A172 (cell line): ENCODE data around the gene AXIN1. TPM values are rescaled to one million over a fixed set of nuclear protein-coding genes. Genes with fewer than 3 reads are reported as not detected.
"Not testable (repeated sequence)": the region's sequence is repeated elsewhere in the genome, so short reads cannot be mapped to it uniquely, and the experiment has no call there.

Experiments
- DNase-seq: peaks from one replicate; pipeline ENCODE4 v3.0.0-alpha.2; 2015; ENCODE audit warnings: low spot score
- total RNA-seq: library from RNA; depleted of rRNA; stranded (reverse); fragments of >200 nt; shearing (Covaris generic); gene quantifications from 2 replicates; pipeline ENCODE4 v1.2.3, GENCODE V29; 2014

AXIN1 gene
- total RNA-seq, 1 experiment from 2014 or later, result 39.0 TPM

DNA sequence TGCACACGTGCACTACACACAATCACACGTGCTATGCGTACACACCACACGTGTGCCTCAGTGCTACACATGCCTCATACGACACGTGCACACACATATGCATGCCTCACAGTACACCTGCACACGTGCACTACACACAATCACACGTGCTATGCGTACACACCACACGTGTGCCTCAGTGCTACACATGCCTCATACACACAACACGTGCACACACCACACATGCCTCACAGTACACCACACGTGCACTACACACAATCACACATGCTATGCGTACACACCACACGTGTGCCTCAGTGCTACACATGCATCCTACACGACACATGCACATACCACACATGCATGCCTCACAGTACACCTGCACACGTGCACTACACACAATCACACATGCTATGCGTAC is 85.0 kb downstream of the AXIN1 start:
- not testable (repeated sequence) for DNase-seq

DNA sequence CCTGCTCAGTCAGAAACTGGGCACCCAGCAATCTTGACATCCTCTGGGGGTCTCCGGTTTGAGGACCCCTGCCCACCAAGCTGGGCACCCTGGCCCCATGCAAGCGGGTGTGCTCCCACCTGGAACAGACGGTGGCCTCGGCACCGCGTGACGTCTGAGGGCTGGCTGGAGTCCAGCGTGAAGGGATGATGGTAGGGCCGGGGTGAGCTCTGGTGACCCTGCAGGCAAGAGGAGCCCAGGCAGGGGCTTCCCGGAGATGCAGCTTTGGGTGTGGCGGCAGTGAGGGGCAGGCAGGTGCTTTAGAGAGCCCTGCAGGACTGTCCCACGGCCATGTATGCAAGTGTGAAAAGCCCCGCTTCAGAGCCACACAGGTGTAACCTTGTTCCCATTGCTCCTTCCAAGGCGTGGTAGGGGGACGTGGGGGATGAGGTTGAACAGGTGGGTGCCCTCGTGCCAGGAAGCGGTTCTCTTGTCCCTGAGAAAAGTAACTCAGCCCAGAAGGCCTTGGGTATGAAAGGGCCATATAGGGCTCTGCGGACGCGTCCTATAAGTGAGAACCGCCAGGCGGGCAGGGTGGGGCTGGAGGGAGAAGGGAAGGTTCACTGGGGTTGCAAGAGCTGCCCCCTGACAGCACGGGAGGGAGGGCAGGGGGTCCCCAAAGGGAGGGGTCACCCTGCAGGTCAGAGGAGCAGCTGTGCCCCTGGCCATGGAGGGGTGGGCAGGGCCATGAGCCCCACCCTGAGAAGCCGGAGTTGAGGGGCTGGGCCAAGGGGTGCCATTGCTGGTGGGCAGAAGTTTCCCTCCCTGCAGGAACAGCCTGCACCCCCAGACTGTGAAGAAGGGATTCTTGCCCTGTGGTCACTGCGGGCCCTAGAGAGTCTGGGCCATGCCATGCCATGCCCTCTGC is 86.0 kb downstream of the AXIN1 start:
- DNase-seq, result no peak

DNA sequence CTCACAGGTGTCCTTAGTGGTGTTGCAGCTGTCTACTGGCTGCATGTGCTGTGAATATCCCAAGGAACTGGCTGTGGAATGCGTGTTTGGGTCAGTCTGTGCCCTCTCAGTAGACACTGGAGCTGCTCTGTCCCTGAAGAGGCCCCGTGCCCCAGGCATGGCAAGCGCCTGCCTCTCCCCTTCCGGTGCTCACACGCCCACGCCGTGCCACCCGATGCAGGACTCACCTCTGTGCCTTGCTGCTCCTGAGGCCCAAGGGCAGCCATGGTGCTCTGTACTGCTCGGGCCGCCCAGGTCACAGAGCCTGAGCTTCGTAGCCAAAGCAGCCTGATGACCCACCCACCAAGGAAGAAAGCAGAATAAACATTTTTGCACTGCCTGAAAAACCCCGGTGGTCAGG is 86.8 kb downstream of the AXIN1 start:
- no peak for DNase-seq

DNA sequence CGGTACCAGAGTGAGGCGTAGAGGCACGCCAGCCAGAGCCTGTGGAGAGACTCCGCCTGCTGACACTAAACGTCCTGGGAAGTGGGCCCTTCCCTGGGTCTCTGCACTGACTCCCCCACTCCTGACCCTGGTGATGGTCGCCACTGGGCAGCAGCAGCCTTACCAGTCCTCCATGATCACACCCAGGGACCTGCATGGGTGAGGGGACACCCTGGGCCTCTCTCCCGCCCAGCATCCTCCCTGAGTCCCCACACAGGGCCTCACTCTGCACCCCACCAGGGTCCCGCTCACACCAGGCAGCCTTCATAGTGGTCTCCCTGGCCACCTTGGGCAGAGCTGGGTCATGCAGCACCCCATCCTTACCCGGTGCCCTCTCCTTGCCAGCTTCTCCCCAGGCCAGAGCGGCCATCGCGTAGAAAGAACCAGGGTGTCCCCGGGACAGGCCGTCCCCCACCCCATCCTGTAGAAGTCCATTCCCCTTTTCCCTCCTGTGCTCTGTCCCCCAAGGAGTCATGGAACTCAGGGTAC is 87.5 kb downstream of the AXIN1 start:
- DNase-seq, result no peak

DNA sequence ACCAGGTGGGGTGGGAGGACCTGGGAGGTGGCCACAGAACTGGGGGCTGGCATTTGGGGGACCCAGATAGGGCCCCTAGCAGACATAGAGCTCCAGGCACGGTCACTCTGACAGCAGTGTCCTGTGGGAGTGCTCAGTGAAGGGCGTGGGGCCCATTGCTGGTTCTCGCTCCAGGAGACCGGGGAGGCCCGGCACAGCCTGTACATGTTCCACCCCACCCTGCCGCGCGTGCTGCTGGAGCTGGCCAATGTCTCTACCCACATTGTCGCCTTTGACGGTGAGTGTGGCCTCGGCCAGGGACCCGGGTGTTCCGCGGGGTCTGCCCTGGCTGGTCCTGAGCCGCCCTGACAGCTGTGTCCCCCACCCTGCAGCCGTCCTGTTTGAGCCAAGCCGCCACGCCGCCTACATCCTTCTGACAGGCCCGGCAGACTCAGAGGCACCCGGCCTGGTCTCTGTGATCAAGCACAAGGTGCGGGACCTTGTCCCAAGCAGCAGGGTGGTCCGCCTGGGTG is 88.0 kb downstream of the AXIN1 start:
- no peak for DNase-seq

DNA sequence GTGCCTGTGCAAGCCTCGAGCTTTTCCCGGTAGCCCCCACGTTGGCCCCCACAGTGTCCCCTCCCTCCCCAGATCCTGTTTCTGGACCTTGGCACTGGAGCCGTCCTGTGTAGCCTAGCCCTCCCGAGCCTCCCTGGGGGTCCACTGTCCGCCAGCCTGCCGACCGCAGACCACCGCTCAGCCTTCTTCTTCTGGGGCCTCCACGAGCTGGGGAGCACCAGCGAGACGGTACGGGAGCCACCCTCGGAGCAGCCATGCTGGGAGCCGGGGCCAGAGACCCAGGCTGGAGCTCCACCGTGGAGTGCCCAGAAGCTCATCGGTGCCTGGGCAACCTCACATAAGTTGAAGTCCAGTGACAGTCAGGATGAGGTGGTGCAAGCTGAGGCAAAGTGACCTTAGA is 88.6 kb downstream of the AXIN1 start:
- no peak for DNase-seq

DNA sequence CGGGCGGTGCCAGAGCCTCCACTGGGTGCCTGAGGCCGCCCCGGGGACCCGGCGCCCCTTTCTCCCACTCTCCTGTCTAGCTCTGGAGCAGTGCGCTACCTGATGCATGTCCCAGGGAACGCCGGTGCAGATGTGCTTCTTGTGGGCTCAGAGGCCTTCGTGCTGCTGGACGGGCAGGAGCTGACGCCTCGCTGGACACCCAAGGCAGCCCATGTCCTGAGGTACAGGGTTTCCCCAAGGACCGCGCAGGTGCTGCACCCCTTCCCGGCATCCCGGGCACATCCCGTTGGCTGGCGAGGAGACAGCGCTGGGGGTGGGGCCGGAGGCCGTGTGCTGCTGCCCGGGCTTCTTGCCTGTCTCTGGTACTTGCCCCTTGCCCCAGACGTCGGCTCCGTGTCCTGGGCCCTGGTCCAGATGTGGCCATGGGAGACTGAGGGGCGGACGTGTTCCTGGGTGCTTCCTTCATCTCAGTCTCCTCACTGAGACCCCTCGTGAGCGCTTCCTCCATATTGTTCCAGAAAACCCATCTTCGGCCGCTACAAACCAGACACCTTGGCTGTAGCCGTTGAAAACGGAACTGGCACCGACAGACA is 89.2 kb downstream of the AXIN1 start:
- no peak for DNase-seq

DNA sequence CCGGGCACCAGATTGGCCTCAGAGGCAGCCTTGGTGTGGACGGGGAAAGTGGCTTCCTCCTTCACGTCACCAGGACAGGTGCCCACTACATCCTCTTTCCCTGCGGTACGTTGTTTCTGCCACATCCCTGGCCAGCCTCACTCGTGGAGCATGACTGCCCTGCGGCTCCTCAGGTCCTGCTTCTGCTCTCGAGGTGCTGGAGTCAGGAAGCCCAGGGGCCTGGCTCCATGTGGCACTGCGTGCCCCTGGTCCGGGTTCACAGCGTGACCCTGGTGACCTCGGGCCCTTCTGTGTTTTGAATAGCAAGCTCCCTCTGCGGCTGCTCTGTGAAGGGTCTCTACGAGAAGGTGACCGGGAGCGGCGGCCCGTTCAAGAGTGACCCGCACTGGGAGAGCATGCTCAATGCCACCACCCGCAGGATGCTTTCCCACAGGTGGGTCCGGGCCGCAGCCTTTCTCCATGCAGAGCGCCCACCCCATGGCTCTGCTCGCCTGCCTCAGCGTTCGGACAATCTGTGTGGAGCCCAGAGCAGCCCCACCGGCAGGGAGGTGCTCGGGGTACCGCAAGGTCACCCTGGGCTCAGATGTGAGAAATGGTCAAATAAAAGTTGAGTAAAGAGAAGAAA is 90.3 kb downstream of the AXIN1 start:
- DNase-seq, result no peak

DNA sequence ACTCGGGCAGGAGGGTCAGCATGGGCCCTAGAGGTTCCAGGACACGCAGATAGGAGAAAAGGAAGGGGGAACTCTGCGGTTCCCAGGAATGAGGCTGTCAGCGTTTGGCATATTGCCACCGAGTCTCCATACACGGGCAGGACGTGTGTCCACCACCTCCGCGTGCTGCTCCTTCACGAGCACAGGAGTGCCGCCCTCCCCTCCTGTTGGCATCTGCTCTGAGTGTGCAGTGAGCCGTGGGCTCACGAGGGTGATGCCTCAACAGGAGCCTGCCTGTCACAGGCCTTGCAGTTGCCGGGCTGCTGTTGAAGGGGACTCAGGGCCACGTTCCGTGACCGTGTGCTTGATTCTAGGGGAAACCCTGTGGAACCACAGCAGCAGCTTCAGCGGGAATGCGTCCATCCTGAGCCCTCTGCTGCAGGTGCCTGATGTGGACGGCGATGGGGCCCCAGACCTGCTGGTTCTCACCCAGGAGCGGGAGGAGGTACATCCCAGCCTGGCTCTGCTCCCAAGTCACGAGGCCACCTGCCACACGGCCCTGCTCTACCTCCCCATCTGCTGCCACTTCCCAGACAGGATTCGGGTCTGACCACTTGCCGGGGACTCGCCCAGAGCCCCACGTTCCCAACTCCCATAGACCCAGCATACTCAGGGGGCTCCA is 91.4 kb downstream of the AXIN1 start:
- DNase-seq, result no peak

DNA sequence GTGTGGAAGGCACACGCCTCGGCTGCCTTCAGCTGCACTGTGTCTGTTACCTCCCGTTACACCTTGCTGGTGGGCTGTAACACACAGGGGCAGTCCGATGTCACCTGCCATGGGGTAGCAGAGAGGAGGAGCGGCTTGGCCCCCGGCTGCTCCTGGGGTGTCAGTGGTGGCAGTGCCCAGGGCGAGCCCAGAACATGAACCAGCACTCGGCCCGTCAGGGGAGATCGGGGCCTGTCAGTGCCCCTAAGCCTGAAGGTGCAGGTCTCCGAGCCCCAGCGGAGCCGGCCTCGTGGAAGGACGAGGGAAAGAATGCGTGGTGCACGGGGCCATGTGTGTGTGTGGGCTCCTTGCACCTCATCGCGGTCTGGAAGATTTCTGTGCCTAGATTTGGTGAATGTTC is 92.2 kb downstream of the AXIN1 start:
- no peak for DNase-seq

DNA sequence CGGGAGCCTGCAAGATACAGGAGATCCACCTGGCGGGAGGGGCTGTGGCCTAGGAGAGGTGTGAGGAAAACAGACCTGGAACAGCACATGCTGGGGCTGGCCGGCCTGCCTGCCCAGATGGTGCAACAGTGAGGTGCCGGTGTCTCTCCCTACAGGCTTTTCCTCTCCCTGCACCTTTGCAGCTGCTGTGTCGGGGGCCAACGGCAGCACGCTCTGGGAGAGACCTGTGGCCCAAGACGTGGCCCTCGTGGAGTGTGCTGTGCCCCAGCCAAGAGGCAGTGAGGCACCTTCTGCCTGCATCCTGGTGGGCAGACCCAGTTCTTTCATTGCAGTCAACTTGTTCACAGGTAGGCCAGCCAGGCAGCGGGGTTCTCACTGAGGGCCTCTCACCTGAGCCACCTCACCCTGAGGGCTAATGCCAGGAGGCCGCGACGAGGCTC is 92.7 kb downstream of the AXIN1 start:
- DNase-seq, result no peak

DNA sequence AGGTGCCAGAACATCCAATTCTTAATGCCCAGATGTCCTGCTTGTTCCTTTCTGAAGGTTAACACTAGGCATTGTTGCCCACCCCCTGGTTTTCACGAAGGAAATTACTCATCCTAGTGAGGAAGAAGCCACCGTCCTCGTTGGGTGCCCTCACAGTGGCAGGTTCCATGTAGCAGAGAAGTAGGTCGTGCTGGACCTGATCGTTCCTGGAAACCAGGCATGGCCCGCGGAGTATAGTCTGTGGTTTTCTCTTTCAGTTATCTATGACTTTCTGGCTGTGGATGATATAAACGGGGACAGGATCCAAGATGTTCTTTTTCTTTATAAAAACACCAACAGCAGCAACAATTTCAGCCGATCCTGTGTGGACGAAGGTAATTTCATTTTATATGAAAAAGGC is 93.3 kb downstream of the AXIN1 start:
- no peak for DNase-seq

DNA sequence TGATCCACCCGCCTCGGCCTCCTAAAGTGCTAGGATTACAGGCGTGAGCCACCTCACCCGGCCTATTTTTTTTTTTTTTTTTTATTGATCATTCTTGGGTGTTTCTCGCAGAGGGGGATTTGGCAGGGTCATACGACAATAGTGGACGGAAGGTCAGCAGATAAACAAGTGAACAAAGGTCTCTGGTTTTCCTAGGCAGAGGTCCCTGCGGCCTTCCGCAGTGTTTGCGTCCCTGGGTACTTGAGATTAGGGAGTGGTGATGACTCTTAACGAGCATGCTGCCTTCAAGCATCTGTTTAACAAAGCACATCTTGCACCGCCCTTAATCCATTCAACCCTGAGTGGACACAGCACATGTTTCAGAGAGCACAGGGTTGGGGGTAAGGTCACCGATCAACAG is 94.4 kb downstream of the AXIN1 start:
- DNase-seq, result not testable (repeated sequence)

DNA sequence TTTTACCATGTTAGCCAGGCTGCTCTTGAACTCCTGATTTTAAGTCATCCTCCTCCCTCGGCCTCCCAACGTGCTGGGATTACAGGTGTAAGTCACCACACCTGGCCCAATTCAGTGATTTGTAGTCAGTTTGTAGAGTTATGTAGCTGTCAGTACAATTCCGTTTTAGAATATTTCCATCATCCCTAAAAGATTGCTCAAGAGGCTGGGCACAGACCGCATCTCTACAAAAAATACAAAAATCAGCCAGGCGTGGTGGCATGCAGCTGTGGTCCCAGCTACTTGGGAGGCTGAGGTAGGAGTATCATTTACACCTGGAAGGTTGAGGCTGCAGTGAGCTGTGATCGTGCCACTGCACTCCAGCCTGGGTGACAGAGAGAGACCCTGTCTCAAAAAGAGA is 97.3 kb downstream of the AXIN1 start:
- no peak for DNase-seq

DNA sequence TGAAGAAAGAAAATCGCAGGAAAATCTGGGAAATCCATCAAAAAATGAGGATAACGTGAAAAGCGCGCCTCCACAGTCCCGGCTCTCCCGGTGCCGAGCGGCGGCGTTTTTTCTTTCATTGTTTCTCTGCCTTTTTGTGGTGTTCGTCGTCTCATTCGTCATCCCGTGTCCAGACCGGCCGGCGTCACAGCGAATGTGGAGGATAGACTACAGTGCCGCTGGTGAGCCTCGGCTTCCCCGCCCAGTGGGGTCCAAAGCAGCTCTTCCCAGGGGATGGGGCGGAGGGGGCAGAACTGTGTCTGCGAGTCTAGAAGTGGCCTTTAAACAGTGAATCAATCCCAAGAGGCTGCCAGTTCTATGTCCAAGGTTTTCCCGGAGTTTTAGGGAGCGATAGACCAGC is 98.1 kb downstream of the AXIN1 start:
- DNase-seq, result no peak

DNA sequence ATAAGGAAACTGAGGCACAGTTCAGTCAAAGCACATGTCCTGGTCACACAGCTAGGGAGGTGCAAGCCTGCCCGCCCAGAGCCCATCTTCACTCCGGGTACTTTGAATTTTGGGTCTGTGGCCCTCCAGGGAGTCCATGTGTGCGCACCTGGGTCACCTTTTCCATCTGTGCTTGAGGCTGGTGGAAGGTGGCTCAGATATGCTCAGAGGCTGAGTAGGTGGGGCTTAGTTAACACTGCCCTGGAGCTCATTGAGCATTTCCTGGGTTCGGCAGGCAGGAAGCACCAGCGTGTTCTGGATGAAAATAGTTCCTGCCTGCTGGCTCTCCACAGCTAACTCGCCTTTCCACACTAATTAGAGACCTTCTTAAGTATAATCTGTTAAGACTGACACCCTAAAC is 98.7 kb downstream of the AXIN1 start:
- no peak for DNase-seq

DNA sequence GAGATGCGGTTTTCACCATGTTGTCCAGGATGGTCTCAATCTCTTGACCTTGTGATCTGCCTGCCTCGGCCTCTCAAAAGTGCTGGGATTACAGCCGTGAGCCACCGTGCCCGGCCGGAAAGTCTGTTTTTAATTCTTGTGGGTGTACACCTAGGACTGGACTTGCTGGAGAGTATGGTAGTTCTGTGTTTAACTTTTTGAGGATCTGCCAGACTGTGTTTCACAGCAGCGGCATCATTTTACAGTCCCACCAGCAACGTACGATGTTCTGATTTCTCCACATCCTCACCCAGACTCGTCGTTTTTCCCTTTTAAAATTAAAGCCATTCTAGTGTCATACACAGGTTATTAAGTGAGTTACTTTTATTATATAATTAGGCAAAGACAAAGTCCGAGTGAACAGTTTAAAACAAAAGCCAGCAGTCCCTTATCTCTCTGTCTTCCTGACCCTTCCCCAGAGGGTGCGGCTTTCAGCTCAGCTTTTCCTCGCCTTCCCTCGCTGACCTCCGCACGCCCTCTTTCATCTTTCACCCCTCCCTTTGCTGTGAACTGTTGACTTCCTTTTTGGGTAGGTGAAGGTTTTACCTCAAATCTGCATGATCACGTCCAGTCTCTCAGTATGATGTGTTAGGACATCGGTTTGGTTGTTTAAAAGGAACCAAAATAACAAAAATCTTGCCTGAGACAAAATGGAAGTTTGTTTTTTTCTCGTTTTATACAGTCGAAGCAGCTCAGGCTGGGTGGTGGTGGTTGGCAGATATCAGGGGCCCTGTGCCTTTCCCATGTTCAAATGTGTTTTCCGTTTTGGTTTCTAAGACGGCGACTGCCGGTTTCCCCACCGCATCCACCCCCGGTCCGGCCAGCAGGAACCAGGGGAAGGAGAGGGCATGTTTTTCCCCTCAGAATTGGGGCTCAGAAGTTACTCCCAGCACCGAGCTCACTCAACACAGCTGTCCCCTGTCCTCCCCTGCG is 99.9 kb downstream of the AXIN1 start:
- no peak for DNase-seq

DNA sequence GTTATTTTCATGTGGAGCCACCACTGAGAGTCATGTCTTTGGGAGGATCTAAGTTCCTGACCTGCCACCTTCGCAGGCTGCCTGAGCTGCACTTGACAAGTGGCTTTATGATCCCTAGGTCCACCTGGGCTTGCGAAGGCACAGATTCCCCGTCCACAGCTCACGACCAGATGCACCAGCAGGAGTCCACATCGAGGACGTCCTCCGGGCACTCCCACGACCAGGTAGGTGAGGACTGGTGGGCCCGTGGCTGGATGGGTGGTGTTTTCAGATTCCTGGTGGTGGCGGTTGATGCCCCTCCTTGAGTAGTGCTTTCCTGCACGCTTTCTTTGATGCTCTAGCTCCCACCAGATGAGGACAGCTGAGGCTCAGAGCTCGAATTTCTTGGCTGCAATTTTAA is 103.1 kb downstream of the AXIN1 start:
- DNase-seq, result no peak

DNA sequence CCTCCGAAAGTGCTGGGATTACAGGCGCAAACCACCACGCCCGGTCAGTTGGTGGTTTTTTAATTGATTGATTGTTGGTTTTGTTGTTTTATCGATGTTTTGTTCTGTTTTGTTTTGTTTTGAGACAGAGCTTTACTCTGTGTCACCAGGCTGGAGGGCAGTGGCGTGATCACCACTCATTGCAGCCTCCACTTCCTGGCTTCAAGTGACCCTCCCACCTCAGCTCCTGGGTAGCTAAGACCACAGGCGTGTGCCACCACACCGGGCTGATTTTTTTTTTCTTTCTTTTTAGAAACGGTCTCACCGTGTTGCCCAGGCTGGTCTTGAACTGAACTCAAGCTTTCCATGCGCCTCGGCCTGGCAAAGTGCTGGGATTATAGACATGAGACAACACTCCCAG is 105.5 kb downstream of the AXIN1 start:
- DNase-seq, result no peak

DNA sequence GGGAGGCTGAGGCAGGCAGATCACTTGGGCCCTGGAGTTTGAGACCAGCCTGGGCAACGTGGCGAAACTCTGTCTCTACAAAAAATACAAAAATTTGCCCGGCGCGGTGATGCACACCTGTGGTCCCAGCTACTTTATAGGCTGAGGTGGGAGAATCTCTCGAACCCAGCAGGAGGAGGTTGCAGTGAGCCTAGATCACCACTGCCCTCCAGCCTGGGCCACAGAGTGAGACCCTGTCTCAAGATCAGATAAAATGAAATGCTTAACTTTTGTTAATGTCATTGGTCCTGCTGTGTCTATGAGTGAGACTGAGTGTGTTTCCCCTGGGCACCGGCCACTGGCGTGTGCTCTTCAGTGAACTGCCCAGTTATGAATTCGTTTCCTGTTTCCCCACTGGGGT is 107.4 kb downstream of the AXIN1 start:
- no peak for DNase-seq

DNA sequence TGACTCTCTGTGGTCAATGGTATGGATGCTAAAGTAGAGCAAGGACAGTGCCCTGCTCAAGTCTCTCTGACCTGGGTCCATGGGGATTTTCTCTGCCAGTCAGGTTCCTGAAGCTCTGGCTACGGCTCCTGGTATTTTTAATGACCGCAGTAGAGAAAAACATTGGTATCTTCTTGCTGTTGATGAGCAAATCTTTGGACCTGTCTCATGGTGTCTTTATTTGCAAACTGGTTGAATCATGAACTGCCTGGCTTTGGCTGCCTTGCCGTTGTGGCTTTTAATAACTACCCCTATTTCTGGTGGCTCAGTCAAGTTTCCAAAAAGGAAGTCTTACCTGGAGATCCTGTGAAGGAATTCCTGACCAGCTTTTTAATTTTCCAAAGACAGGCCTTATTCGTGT is 109.2 kb downstream of the AXIN1 start:
- DNase-seq, result no peak
